Frontal cortex (tissue), 4 donors: ENCODE measurements around the gene C19orf85. TPM values are rescaled to one million over a fixed set of nuclear protein-coding genes. Genes with fewer than 3 reads are reported as not detected.

Experiments
- DNase-seq, 2 donors: peaks; one replicate each; pipeline ENCODE4 v3.0.0; 2012; ENCODE audit warnings: low spot score in 2 of 2
- FAIRE-seq: peaks from 2 replicates; lab custom pipeline; 2012; peaks lifted over from hg19 to GRCh38; lab: Jason Lieb, UNC
- total RNA-seq: library from RNA; depleted of rRNA; stranded (reverse); fragments of >200 nt; gene quantifications from one replicate; pipeline ENCODE4 v1.2.3, GENCODE V29; 2014
- donor health status: control.
- donor health status: control.
- donor health status: control.

Gene C19orf85
- total RNA-seq, 1 donor from 2014 or later, result not detected

- no peak for DNase-seq
- no peak for FAIRE-seq
Measured at GRCh38 chr19:55444646-55445045, 19.9 kb downstream of the C19orf85 start.

DNA sequence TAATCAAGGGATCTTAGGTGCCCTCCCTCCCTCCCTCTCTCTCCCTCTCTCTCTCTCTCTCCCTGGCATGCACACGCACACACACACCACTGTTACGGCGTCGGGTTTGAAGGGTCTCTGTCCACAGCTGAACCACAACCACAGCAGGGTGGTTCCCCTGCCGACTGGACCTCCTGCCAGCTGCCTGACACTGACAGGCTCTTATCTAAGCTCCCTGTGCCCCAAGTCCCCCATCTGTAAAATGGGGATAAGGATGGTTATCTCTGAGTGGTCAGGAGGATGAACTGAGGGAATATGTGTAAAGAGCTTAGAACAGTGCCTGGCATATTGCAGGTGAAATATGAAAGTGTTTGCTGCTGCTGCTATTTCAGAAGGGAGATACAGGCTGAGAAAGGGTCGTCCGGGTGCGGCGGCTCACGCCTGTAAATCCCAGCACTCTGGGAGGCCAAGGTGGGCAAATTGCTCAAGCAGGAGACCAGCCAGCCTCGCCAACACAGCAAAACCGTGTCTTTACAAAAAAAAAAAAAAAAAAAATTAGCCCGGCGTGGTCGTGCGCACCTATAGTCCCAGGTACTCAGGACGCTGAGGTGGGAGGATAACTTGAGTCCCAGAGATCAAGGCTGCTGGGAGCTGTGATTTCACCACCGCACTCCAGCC lies 20.6 kb downstream of the C19orf85 start:
- DNase-seq, result no peak
- FAIRE-seq, result no peak

- peak; percentile 62 to 78 for DNase-seq
- no peak for FAIRE-seq
Measured at GRCh38 chr19:55443045-55443823, 21.3 kb downstream of the C19orf85 start, which contains the start of gene SHISA7. Gene SHISA7 (minus strand): TSS chr19:55443300. CDS start chr19:55442863, 437 bp downstream.

- DNase-seq (peak; percentile 64 to 79), FAIRE-seq (no peak)
Measured at GRCh38 chr19:55442372-55442961, 22.1 kb downstream of the C19orf85 start.

- no peak for FAIRE-seq
Measured at GRCh38 chr19:55441692-55442321, 22.7 kb downstream of the C19orf85 start.

GRCh38 chr19:55441319-55441691 lies 23.2 kb downstream of the C19orf85 start:
- DNase-seq (no peak), FAIRE-seq (no peak)

More at GRCh38 chr19:55441692-55442321, 22.7 kb downstream of the C19orf85 start:
- DNase-seq, result no peak

- DNase-seq (no peak), FAIRE-seq (no peak)
Measured at GRCh38 chr19:55440411-55441105, 24.0 kb downstream of the C19orf85 start.

DNA sequence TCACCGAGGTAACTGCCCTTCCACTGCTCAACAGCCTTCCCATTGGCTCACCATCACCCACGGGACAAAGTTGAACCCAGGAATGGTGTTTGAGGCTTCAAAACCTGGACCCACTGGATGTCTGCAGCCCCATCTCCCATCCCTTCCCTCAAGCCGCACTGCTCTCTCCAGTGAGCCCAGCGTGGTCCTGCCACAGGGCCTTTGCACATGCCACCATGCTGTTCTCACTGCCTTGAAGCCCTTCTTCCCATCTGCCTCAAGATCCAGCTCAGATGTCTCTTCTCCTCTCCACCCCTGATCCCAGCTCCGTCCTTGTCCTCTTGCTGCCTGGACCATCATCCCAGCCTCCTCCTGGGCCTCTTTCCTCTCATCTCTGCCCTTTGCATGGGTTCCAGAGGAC lies 25.5 kb downstream of the C19orf85 start:
- DNase-seq (no peak), FAIRE-seq (no peak)

- no peak for FAIRE-seq
- DNase-seq, result no peak
Measured at GRCh38 chr19:55437410-55437809, 27.1 kb downstream of the C19orf85 start.

DNA sequence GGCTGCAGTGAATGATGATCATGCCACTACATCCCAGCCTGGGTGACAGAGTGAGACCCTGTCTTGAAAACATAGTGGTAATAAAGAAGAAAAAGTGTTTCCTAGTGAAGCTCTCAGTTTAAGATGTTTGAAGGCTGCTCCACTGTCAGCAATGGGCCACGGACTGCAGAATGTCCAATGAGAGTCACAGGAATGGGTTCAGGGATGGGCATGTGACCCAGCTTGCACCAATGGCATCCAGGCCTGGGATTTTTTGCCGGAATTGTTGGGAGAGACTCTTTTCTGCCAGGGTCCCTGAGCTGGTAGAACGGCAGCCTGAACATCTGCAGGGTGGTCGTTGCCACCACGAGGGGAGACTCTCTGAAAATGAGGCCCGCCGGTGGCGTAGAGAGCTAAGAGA lies 27.7 kb downstream of the C19orf85 start:
- DNase-seq (no peak), FAIRE-seq (no peak)

DNA sequence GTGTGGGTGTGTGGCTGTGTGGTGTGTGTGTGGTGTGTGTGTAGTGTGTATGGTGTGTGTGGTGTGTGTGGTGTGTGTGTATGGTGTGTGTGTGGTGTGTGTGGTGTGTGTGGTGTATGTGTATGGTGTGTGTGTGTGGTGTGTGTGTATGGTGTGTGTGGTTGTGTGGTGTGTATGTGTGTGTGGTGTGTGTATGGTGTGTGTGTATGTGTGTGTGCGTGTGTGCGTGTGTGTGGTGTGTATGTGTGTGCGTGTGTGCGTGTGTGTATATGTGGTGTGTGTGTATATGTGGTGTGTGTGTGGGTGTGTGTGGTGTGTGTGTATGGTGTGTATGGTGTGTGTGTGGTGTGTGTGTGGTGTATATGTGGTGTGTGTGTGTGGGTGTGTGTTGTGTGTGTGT lies 29.5 kb downstream of the C19orf85 start:
- FAIRE-seq (no peak), DNase-seq (no peak)

GRCh38 chr19:55434356-55434919 lies 30.1 kb downstream of the C19orf85 start:
- DNase-seq (no peak), FAIRE-seq (no peak)

DNA sequence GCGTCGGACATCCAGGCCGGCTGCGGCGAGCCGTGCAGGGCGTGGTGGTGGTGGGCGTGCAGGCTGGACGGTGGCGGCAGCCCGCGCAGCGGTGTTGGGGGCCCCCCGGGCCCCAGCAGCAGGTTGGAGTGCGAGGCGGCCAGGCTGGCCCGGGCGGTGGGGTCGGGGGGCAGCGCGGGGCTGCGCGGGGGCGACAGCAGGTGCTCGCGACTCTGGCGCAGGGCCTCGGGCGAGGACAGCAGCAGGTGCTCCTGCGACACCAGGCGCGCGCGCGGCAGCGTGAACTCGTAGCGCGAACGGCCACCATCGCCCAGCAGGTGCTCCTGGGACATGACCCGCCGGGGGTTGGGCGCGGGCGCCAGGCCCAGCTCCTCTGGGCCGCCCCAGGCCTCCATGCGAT lies 31.3 kb downstream of the C19orf85 start:
- DNase-seq, result no peak
- no peak for FAIRE-seq

- FAIRE-seq, result no peak
- DNase-seq, result no peak
Measured at GRCh38 chr19:55432241-55432959, 32.2 kb downstream of the C19orf85 start.

DNA sequence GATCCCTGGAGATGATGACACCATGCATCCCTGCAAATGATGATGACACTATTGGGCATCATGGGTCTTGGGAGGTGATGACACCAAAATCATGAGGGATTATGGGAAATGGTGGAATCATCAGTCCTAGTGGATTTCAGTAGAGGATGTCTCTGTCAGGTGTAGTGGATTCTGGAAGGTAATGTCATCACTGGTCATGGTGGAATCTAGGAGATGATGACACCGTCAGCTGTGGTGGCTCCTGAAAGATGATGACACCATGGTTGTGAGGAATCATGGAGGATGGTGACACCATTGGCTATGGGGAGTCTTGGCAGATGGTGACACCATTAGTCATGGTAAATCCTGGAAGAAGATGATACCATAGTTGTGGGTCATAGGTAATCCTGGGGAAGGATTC lies 33.4 kb downstream of the C19orf85 start:
- DNase-seq, result no peak
- FAIRE-seq, result no peak

DNA sequence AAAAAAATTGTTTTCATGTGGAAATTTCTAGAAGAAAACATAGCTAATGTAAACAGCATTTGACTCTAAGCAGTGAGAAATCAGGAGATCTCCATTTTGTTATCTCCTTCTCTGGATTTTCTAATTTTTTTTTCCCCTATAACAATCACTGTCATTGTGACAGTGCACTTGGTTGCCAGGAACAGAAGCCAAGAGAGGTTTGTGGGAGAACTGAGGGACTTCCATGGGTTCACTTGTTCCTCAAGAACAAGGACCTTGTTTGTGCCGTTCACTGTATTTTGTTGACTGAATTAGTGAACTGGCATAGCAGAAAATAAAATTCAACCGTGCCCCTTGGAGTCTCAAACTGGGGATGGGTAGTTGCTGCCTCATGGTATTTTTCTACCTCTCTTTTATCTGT lies 38.5 kb downstream of the C19orf85 start:
- FAIRE-seq, result peak; percentile 99
- DNase-seq, result no peak

DNA sequence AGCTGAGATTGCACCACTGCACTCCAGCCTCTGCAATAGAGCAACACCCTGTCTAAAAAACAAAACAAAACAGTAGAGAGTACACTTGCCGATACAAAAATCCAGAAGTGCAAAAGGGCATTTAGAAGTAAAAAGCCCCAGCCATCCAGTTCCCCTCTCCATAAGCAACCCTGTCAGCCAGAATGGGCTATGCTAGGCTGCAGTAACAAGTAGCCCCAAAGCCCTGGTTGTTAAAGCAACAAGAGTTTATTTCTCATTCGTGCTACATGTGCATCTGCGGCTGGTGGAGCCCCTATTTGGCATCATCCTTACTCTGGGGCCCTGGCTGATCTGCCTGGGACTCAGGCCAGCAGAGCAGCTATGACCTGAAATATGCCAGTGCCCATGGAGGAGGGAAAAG lies 40.0 kb downstream of the C19orf85 start:
- FAIRE-seq, result no peak
- no peak for DNase-seq

GRCh38 chr19:55423225-55424005 lies 41.1 kb downstream of the C19orf85 start:
- FAIRE-seq (no peak), DNase-seq (no peak)
